ENCODE data around the gene PSMD6. TPM values are rescaled to one million over a fixed set of nuclear protein-coding genes. Genes with fewer than 3 reads are reported as not detected.

PSMD6 gene
- total and polyA plus RNA-seq, 9 of the 15 experiments (the other 6 are each of a cell fraction or from before 2014, with no cell fraction given): 78.2 to 133 (median 113) TPM

- H3K9ac ChIP-seq (ENCODE audit: insufficient read depth in 1 of 2, low read depth in 2 of 2, low read length in 2 of 2): no peak overlapping the region
- H3K79me2 ChIP-seq (ENCODE audit: control insufficient read depth, insufficient read depth, low read length): no peaks in the 10 kb centered on the region
- no peak overlapping the region for H2AFZ ChIP-seq (ENCODE audit: low read depth, low read length)
- 0% methylated on average over 2 of the region's 2 CpGs for WGBS (ENCODE audit: insufficient coverage, low coverage, missing lambda C conversion rate)
- no peaks in the 10 kb centered on the region for H3K9me1 ChIP-seq (ENCODE audit: control insufficient read depth, insufficient read depth, low read length)
- TF ChIP-seq SRSF7 (optimal IDR thresholded peaks at IDR 0.05; ENCODE audit: low read depth, low read length) (no peak), ZBTB11 (CRISPR knock-in tag; IDR thresholded peaks at IDR 0.05) (peak in 1 of 3 experiments; percentile 80; a peak in 1 of 6 replicates)
- H3K27ac ChIP-seq (ENCODE audit: extremely low read depth, low read depth, low read length): no peak overlapping the region
- H3K4me3 ChIP-seq: no peak overlapping the region
- in situ Hi-C loops (cut with MboI) (no loop called here), intact Hi-C loops (cut with micrococcal nuclease) (no loop called here)
- no peak for ATAC-seq
- no peaks in the 10 kb centered on the region for H4K20me1 ChIP-seq (replicated peaks; ENCODE audit: control insufficient read depth, insufficient read depth, low read length)
- H3K27me3 ChIP-seq (ENCODE audit: control insufficient read depth in 2 of 2, insufficient read depth in 2 of 2, low read length in 2 of 2): no peaks in the 10 kb centered on the region
- H3K4me1 ChIP-seq (replicated peaks in 1 of 2; ENCODE audit: control insufficient read depth in 2 of 2, insufficient read depth in 2 of 2, low read length in 2 of 2): no peaks in the 10 kb centered on the region
- H3K4me2 ChIP-seq (ENCODE audit: insufficient read depth, low read length): no peak overlapping the region
- POLR2A ChIA-PET: interaction anchor here (1.4 kb wide), 1 partner anchor 16 kb away, joined by 5 read pairs; no protein-coding TSS in a partner anchor
- no peaks in the 10 kb centered on the region for H3K36me3 ChIP-seq (ENCODE audit: control insufficient read depth, insufficient read depth, low read length)
- CTCF ChIA-PET (ENCODE audit: low intra/inter-chr PET ratio): no interaction called here
- FAIRE-seq: no peak
- DNase-seq (ENCODE audit: extremely low read depth in 1 of 4, low spot score in 3 of 4): no peak
- no peaks in the 10 kb centered on the region for H3K9me3 ChIP-seq (replicated peaks; ENCODE audit: control insufficient read depth, insufficient read depth, low read depth, low read length)
- no TSS peak for BruUV-seq (replicated peaks)
These were observed 48.8 kb upstream of the PSMD6 start for GRCh38 chr3:64072126-64072525.

Data from K562 (cell line).